ENCODE measurements around the gene SLC39A1. TPM values are rescaled to one million over a fixed set of nuclear protein-coding genes. Genes with fewer than 3 reads are reported as not detected.

Gene SLC39A1
- total RNA-seq, 1 experiment from 2014 or later, result 204 TPM

- TF ChIP-seq ZNF281 (CRISPR knock-in tag; IDR thresholded peaks at IDR 0.05), result peak; percentile 76; the same call in 1 of the 2 replicates
- TF ChIP-seq ZBTB21 (CRISPR knock-in tag; IDR thresholded peaks at IDR 0.05; ENCODE audit: borderline replicate concordance), result no peak
Observed at GRCh38 chr1:153922076-153922971, 41.0 kb downstream of the SLC39A1 start (continued).

GRCh38 chr1:153921803-153922075 is 41.6 kb downstream of the SLC39A1 start:
- CTCF ChIA-PET, result interaction anchor here (0.9 to 3.1 kb wide), 7 partner anchors 25 to 129 kb away, joined by 3 to 24 read pairs (median 4); partner anchors contain the start of genes CREB3L4, DENND4B and RAB13
- peaks cover 26% of the 10 kb centered on the region for H3K4me1 Mint-ChIP-seq
- TF ChIP-seq ZBTB21 (CRISPR knock-in tag; IDR thresholded peaks at IDR 0.05; ENCODE audit: borderline replicate concordance) (no peak), CREM (CRISPR knock-in tag; IDR thresholded peaks at IDR 0.05) (no peak), RELA (CRISPR knock-in tag; IDR thresholded peaks at IDR 0.05; ENCODE audit: borderline replicate concordance) (no peak), TCF7 (CRISPR knock-in tag; IDR thresholded peaks at IDR 0.05; ENCODE audit: low read depth) (no peak), E2F4 (CRISPR knock-in tag; IDR thresholded peaks at IDR 0.05; ENCODE audit: borderline replicate concordance, low read depth) (no peak), MLX (CRISPR knock-in tag; IDR thresholded peaks at IDR 0.05) (no peak), HMGXB4 (CRISPR knock-in tag; IDR thresholded peaks at IDR 0.05) (no peak), GABPB1 (CRISPR knock-in tag; IDR thresholded peaks at IDR 0.05) (no peak), KAT7 (CRISPR knock-in tag; IDR thresholded peaks at IDR 0.05; ENCODE audit: borderline replicate concordance) (no peak), GTF2I (CRISPR knock-in tag; conservative IDR thresholded peaks at IDR 0.05) (no peak), ZNF317 (CRISPR knock-in tag; IDR thresholded peaks at IDR 0.05; ENCODE audit: borderline replicate concordance, low read depth) (no peak), JUN (CRISPR knock-in tag; IDR thresholded peaks at IDR 0.05) (no peak), ETV6 (CRISPR knock-in tag; IDR thresholded peaks at IDR 0.05) (no peak), ZNF671 (CRISPR knock-in tag; IDR thresholded peaks at IDR 0.05) (no peak), USF1 (CRISPR knock-in tag; IDR thresholded peaks at IDR 0.05) (no peak), NR2C2 (CRISPR knock-in tag; IDR thresholded peaks at IDR 0.05) (no peak), NR3C1 (CRISPR knock-in tag; conservative IDR thresholded peaks at IDR 0.05; ENCODE audit: low read depth) (no peak), ZMAT4 (CRISPR knock-in tag; IDR thresholded peaks at IDR 0.05) (no peak)
- no peaks in the 10 kb centered on the region for H3K36me3 Mint-ChIP-seq
- POLR2A ChIA-PET, result interaction anchor here (1.0 to 2.3 kb wide), 2 partner anchors 46 to 69 kb away, joined by 3 to 9 read pairs; partner anchors contain the start of gene CREB3L4
- no peaks in the 10 kb centered on the region for H3K9me3 Mint-ChIP-seq
- DNase-seq (ENCODE audit: low spot score), result no peak
- H3K27ac Mint-ChIP-seq, result peak overlapping the region; percentile 85
- H3K4me3 Mint-ChIP-seq, result peak overlapping the region; percentile 93
- no peaks in the 10 kb centered on the region for H3K27me3 Mint-ChIP-seq (ENCODE audit: low read depth)
- no peak for ATAC-seq
